Breast epithelium (tissue), 4 donors: ENCODE measurements around the gene SLC34A3. TPM values are rescaled to one million over a fixed set of nuclear protein-coding genes. Genes with fewer than 3 reads are reported as not detected.

Experiments used
- DNase-seq, 2 donors: peaks; one replicate each; pipeline ENCODE4 v3.0.0-alpha.2; 2019; ENCODE audit warnings: low spot score in 2 of 2
- H3K27ac ChIP-seq, 2 donors: fragments of 200-600 bp; sonication (generic) in 1 of 2; one replicate each; pipeline ENCODE4 v1.5.1; 2016 to 2019; ENCODE audit warnings: mild to moderate bottlenecking in 1 of 2
- H3K27me3 ChIP-seq, 2 donors: fragments of 200-600 bp; sonication (generic) in 1 of 2; one replicate each; pipeline versions ENCODE4 v1.5.1 to v1.6.0; 2017 to 2019; ENCODE audit warnings: control low read depth in 1 of 2, mild to moderate bottlenecking in 1 of 2
- H3K36me3 ChIP-seq: fragments of 200-600 bp; one replicate; pipeline ENCODE4 v1.5.1; 2019
- H3K4me1 ChIP-seq, 2 donors: fragments of 200-600 bp; sonication (generic); one replicate each; pipeline ENCODE4 v1.5.1; 2016 to 2019; ENCODE audit warnings: control low read depth in 1 of 2
- H3K4me3 ChIP-seq, 3 donors: fragments of 200-600 bp; sonication (generic); 1 replicate in 2 of 3; 2 replicates in 1 of 3; pipeline ENCODE4 v1.5.1; 2016 to 2019; ENCODE audit warnings: mild to moderate bottlenecking in 3 of 3, moderate library complexity in 2 of 3
- H3K9me3 ChIP-seq, 2 donors: fragments of 200-600 bp; sonication (generic) in 1 of 2; one replicate each; pipeline ENCODE4 v1.5.1; 2016 to 2019; ENCODE audit warnings: control low read depth in 1 of 2
- POLR2A ChIP-seq: fragments of 450-650 bp; IDR thresholded peaks from one replicate; pipeline ENCODE4 v1.6.1; 2016; ENCODE audit warnings: antibody characterized with exemption, mild to moderate bottlenecking, moderate library complexity
- POLR2AphosphoS5 ChIP-seq, 3 donors: sonication (generic); formaldehyde crosslinking; IDR thresholded peaks; one replicate each; pipeline ENCODE4 v1.6.1; 2017; ENCODE audit warnings: antibody characterized with exemption in 3 of 3
- intact Hi-C: fragments of 100-400 bp; cut with DNase I; formaldehyde crosslinking; loops from one replicate; pipeline ENCODE4 v1.15.1; 2023; ENCODE audit warnings: low total_unique reads
- total RNA-seq, 3 donors: library from RNA; depleted of rRNA; stranded (reverse); fragments of >200 nt; gene quantifications; one replicate each; pipeline ENCODE4 v1.1.0, GENCODE V29; 2016
- TF ChIP-seq, protein P1 (sequence below), 3 donors: fragments of 450-650 bp; IDR thresholded peaks; one replicate each; pipeline ENCODE4 v1.5.1; 2016 to 2017; ENCODE audit warnings: antibody characterized with exemption in 3 of 3, mild to moderate bottlenecking in 3 of 3, moderate library complexity in 3 of 3

The SLC34A3 gene
- total RNA-seq, 3 donors from 2014 or later: not detected

DNA sequence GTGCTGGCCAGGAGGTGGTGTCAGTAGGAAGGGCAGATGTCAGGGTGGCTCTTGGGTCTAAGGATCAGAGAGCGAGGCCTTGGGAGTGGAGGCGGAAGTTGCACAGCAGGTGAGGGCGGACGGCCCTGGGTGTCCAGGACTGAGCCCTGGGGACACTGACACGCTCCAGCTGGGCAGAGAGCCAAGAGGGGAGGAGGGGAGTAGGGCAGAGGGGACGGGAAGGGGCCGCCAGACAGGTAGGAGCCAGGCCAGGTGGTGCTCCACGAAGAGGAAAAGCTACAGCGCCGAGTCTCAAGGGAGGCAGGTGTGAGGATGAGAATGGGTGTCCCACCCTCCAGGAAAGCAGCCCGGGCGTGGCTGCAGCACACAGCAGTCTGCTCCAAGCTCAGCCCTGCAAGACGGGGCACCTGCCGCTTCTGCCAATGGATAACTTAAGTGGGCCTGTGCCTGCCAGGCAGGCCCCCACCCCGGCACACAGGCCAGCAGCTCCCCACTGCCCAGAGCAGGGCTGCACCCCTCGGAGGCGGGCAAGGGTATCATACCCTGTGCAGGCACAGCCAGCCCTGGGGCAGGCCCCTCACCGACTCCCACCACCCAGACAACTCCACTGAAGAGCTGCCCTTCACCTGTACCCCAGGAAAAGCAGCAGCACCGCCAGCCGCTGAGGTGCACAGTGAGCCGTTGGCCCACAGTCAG, 35.0 kb upstream of the SLC34A3 start:
- H3K27ac ChIP-seq: no peak overlapping the region
- H3K9me3 ChIP-seq: no peaks in the 10 kb centered on the region
- H3K36me3 ChIP-seq: no peaks in the 10 kb centered on the region
- intact Hi-C loops: no loop called here
- H3K4me1 ChIP-seq: peaks cover 6 to 36% of the 10 kb centered on the region in 2 donors
- no peak for TF ChIP-seq POLR2A
- no peak for TF ChIP-seq POLR2AphosphoS5 (IDR thresholded peaks at IDR 0.05)
- TF ChIP-seq, protein P1, sequence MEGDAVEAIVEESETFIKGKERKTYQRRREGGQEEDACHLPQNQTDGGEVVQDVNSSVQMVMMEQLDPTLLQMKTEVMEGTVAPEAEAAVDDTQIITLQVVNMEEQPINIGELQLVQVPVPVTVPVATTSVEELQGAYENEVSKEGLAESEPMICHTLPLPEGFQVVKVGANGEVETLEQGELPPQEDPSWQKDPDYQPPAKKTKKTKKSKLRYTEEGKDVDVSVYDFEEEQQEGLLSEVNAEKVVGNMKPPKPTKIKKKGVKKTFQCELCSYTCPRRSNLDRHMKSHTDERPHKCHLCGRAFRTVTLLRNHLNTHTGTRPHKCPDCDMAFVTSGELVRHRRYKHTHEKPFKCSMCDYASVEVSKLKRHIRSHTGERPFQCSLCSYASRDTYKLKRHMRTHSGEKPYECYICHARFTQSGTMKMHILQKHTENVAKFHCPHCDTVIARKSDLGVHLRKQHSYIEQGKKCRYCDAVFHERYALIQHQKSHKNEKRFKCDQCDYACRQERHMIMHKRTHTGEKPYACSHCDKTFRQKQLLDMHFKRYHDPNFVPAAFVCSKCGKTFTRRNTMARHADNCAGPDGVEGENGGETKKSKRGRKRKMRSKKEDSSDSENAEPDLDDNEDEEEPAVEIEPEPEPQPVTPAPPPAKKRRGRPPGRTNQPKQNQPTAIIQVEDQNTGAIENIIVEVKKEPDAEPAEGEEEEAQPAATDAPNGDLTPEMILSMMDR (IDR thresholded peaks at IDR 0.05): no peak
- no peak overlapping the region for H3K4me3 ChIP-seq
- DNase-seq: no peak
- no peaks in the 10 kb centered on the region for H3K27me3 ChIP-seq

DNA sequence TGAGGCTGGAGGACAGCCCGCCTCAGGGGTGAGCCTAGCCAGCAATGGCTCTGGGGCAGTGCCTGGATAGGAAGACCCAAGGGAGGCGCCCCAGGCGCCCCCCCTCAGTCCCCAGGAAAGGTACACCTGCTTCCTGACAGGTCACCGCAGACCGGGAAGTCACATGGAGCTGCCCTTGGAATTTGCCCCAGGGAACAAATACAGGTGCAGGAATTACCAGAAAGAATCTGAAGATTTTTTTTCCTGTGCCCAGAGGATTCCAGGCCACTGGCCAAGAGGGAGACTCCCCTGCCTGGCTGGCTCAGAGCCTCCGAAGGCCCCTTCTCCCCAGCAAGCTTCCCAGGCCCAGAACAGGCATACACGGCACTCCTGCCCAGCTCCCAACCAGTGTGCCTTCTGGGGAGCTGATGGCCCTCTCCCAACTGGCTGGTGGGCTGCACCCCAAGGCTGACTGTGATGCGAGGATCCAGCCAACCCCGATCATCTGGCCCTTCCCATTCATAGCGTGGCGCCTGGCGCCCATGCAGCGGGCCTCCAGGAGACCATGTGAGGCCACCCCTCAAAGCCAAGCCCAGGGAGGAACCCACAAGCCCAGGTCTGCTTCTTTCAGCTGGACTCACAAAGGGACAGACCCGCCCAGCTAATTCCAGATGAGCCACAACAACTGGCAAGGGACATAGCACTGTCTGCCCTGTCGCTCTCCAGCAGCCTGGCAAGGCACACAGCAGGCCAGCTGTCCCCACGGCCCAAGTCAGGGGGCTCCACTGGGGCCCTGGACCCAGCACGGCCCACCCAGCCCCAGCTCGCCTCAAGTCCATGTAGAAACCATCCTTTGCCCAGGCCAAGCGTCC, 32.4 kb upstream of the SLC34A3 start:
- peaks cover 6 to 36% of the 10 kb centered on the region in 2 donors for H3K4me1 ChIP-seq
- no peaks in the 10 kb centered on the region for H3K27me3 ChIP-seq
- TF ChIP-seq POLR2AphosphoS5 (IDR thresholded peaks at IDR 0.05) (no peak), POLR2A (no peak)
- TF ChIP-seq, protein P1 (IDR thresholded peaks at IDR 0.05): no peak
- H3K36me3 ChIP-seq: no peaks in the 10 kb centered on the region
- peak overlapping the region in 2 of 3 donors; percentile 68 to 93 for H3K4me3 ChIP-seq
- peak in 1 of 2 donors; percentile 71 for DNase-seq
- H3K9me3 ChIP-seq: no peaks in the 10 kb centered on the region
- peak overlapping the region; percentile 39 to 54 for H3K27ac ChIP-seq
- intact Hi-C loops: no loop called here

GRCh38 chr9:137198902-137199283, 31.8 kb upstream of the SLC34A3 start:
- Histone ChIP-seq H3K36me3 (no peaks in the 10 kb centered on the region), H3K27ac (peak overlapping the region; percentile 39 to 54), H3K4me3 (peak overlapping the region in 2 of 3 donors; percentile 68 to 93), H3K9me3 (no peaks in the 10 kb centered on the region), H3K4me1 (peaks cover 6 to 43% of the 10 kb centered on the region in 2 donors), H3K27me3 (no peaks in the 10 kb centered on the region)
- DNase-seq: no peak
- intact Hi-C loops: no loop called here
- TF ChIP-seq POLR2AphosphoS5 (IDR thresholded peaks at IDR 0.05): no peak

DNA sequence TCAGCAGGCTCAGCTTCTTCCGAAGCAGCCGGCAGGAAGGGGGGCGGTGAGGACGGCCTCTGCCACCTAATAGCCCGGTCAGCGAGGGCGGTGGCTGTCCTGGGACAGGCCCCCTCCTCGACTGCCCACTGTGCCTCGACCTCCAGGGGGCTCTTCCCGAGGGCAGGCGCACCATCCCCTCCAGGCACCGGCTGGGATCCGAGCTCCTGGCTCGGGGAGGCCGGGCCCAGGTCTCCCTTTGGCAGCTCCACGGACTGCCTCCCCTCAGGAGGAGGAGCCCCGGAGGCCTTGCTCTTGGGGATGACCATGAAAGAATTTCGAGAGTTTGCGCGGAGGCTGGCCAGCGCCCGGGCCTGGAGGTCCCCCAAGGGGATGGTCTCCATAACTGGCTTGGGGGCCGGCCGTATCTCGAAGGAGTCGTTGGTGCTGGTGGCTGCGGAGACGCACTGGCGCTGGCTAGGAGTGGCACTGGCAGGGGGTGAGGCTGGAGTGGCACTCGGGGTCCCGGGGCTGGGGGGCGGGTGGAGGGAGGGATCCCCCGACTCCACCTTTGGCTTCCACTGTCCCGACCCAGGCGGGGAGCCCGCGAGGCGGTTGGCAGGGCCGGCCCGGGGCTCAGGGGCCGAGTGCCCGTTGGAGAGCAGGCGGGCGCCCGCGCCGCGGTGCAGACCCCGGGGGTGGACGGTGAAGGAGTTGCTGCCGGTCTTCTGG, 31.1 kb upstream of the SLC34A3 start:
- H3K27ac ChIP-seq: peak overlapping the region; percentile 0 to 54

More for the DNA sequence above, 31.1 kb upstream of the SLC34A3 start:
- TF ChIP-seq POLR2AphosphoS5 (IDR thresholded peaks at IDR 0.05) (no peak), POLR2A (no peak)
- TF ChIP-seq, protein P1 (IDR thresholded peaks at IDR 0.05): no peak
- intact Hi-C loops: no loop called here
- H3K9me3 ChIP-seq: no peaks in the 10 kb centered on the region
- no peak for DNase-seq
- H3K27me3 ChIP-seq: no peaks in the 10 kb centered on the region
- H3K36me3 ChIP-seq: no peaks in the 10 kb centered on the region
- H3K4me3 ChIP-seq: peak overlapping the region; percentile 52 to 93 (median 68)
- peaks cover 11 to 47% of the 10 kb centered on the region in 2 donors for H3K4me1 ChIP-seq
